ENCODE data around the gene SPECC1L.

The SPECC1L gene

DNA sequence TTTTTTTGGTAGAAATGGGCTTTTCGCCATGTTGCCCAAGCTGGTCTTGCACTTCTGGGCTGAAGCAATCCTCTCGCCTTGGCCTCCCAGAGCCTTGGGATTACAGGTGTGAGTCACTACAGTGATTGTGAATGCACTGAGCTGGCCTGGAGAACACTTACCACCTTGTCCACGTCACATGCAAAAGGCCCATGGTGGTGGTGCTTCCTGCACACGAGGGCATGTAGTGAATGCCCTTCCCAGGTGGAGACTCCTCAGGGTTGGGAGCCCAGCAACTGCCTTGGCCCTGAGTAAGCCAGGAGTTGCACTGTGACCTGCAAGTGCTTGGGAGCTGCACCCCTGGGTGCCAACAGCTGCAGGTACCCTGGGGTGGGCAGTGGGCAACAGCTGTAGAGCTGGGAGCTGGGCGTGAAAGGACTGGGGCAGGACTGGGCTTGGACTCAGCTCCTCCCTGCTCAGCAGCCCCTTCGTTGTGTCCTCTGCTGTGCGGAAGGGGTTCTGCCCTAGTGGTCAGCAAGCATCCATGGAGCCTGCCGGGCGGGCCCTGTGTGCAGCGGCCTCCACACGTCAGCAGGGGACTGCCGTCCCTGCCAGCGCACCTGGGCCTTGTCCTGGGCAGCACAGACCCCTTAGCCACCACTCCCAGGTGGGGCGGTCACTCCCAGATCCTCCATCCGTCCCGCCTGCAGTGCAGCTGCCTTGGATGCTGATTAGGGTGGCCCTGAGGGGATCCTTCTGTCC is 147.4 kb downstream of the SPECC1L start:
- H3K4me3 ChIP-seq (ENCODE audit: low read length), result no peak overlapping the region
- peaks cover 12% of the 10 kb centered on the region for H3K4me1 ChIP-seq (ENCODE audit: insufficient read depth, low read length)
- 93% methylated on average over 16 of the region's 16 CpGs for WGBS
- no peak overlapping the region for H3K9ac ChIP-seq (ENCODE audit: low read depth, low read length)
- H3K27ac ChIP-seq (ENCODE audit: low read depth, low read length), result no peak overlapping the region
- H3K36me3 ChIP-seq (ENCODE audit: insufficient read depth, low read length), result peaks cover 33% of the 10 kb centered on the region
- no peaks in the 10 kb centered on the region for H3K27me3 ChIP-seq (ENCODE audit: insufficient read depth, low read length)
- no peaks in the 10 kb centered on the region for H3K9me3 ChIP-seq (ENCODE audit: insufficient read depth, low read depth, low read length)

GRCh38 chr22:24418786-24419474 is 148.3 kb downstream of the SPECC1L start:
- Histone ChIP-seq H3K4me3 (ENCODE audit: low read length) (no peak overlapping the region), H3K9ac (ENCODE audit: low read depth, low read length) (no peak overlapping the region), H3K27me3 (ENCODE audit: insufficient read depth, low read length) (peaks cover under 1% of the 10 kb centered on the region), H3K9me3 (ENCODE audit: insufficient read depth, low read depth, low read length) (no peaks in the 10 kb centered on the region), H3K36me3 (ENCODE audit: insufficient read depth, low read length) (peaks cover 25% of the 10 kb centered on the region), H3K4me1 (ENCODE audit: insufficient read depth, low read length) (peaks cover 12% of the 10 kb centered on the region), H3K27ac (ENCODE audit: low read depth, low read length) (no peak overlapping the region; the same call in 1 of the 2 replicates)
- 73% methylated on average over 16 of the region's 16 CpGs for WGBS

- H3K27me3 ChIP-seq (ENCODE audit: insufficient read depth, low read length), result peaks cover 6% of the 10 kb centered on the region
- H3K9ac ChIP-seq (ENCODE audit: low read depth, low read length), result no peak overlapping the region
- peaks cover 12% of the 10 kb centered on the region for H3K4me1 ChIP-seq (ENCODE audit: insufficient read depth, low read length)
- 95% methylated on average over 7 of the region's 7 CpGs for WGBS
- peaks cover 20% of the 10 kb centered on the region for H3K36me3 ChIP-seq (ENCODE audit: insufficient read depth, low read length)
- H3K4me3 ChIP-seq (ENCODE audit: low read length), result no peak overlapping the region
- H3K27ac ChIP-seq (ENCODE audit: low read depth, low read length), result no peak overlapping the region; the same call in 1 of the 2 replicates
- H3K9me3 ChIP-seq (ENCODE audit: insufficient read depth, low read depth, low read length), result no peaks in the 10 kb centered on the region
Observed at GRCh38 chr22:24419475-24419850, 148.8 kb downstream of the SPECC1L start.

GRCh38 chr22:24420072-24420976 is 149.7 kb downstream of the SPECC1L start:
- H3K4me3 ChIP-seq (ENCODE audit: low read length), result no peak overlapping the region
- H3K9ac ChIP-seq (ENCODE audit: low read depth, low read length), result no peak overlapping the region
- WGBS, result 85% methylated on average over 18 of the region's 18 CpGs
- H3K27me3 ChIP-seq (ENCODE audit: insufficient read depth, low read length), result peaks cover 14% of the 10 kb centered on the region
- H3K4me1 ChIP-seq (ENCODE audit: insufficient read depth, low read length), result peaks cover 12% of the 10 kb centered on the region
- peaks cover 12% of the 10 kb centered on the region for H3K36me3 ChIP-seq (ENCODE audit: insufficient read depth, low read length)
- no peak overlapping the region for H3K27ac ChIP-seq (ENCODE audit: low read depth, low read length)
- H3K9me3 ChIP-seq (ENCODE audit: insufficient read depth, low read depth, low read length), result no peaks in the 10 kb centered on the region

DNA sequence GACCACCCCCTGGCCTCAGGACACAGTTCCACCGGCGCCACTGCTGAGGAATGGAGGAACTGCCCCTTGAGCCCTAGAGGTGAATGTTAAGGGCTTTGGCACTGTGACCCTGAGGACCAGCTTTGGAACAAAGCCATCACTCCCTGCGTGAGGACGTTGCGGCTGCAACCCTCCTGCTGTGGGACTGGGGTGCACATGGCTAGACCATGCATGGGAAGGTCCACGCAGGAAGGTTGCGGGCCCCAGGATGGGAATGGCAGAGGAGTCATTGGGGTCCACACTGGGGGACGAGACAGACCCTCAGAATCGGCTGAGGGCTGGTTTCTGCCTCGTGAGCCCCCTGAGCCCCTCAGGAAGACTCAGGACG is 150.3 kb downstream of the SPECC1L start:
- 86% methylated on average over 11 of the region's 11 CpGs for WGBS
- Histone ChIP-seq H3K4me1 (ENCODE audit: insufficient read depth, low read length) (peaks cover 12% of the 10 kb centered on the region), H3K36me3 (ENCODE audit: insufficient read depth, low read length) (peaks cover 6% of the 10 kb centered on the region; the same call in 1 of the 2 replicates), H3K27me3 (ENCODE audit: insufficient read depth, low read length) (peaks cover 20% of the 10 kb centered on the region), H3K27ac (ENCODE audit: low read depth, low read length) (no peak overlapping the region), H3K4me3 (ENCODE audit: low read length) (no peak overlapping the region), H3K9me3 (ENCODE audit: insufficient read depth, low read depth, low read length) (no peaks in the 10 kb centered on the region), H3K9ac (ENCODE audit: low read depth, low read length) (no peak overlapping the region)

DNA sequence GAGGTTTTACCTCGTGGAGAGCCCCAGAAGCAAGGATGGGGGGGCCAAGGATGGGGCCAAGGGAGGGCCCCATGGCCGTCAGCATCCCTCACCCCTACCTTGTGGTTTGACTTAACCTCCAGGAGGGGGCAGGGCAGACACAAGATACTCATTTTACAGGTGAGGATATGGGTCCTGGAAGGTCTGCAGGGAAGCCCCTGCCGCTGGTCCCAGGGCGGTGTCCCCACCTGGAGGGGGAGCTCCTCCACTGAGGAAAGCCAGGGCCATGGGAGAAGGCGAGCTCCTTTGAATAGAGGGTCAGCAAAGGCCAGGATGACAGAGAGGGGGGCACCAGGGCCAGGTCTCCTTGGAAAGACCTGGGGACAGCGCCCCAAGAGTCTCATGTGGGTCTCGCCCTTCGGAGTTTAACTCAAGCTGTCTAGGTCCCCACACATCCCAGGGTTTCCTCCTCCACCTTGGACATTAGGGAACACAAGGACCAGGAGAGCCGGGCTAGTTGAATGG is 150.8 kb downstream of the SPECC1L start:
- Histone ChIP-seq H3K36me3 (ENCODE audit: insufficient read depth, low read length) (peaks cover 4% of the 10 kb centered on the region; the same call in 1 of the 2 replicates), H3K9me3 (ENCODE audit: insufficient read depth, low read depth, low read length) (no peaks in the 10 kb centered on the region), H3K27me3 (ENCODE audit: insufficient read depth, low read length) (peaks cover 26% of the 10 kb centered on the region), H3K4me3 (ENCODE audit: low read length) (no peak overlapping the region), H3K9ac (ENCODE audit: low read depth, low read length) (no peak overlapping the region), H3K4me1 (ENCODE audit: insufficient read depth, low read length) (peaks cover 12% of the 10 kb centered on the region), H3K27ac (ENCODE audit: low read depth, low read length) (no peak overlapping the region)
- 47% methylated on average over 9 of the region's 9 CpGs for WGBS

DNA sequence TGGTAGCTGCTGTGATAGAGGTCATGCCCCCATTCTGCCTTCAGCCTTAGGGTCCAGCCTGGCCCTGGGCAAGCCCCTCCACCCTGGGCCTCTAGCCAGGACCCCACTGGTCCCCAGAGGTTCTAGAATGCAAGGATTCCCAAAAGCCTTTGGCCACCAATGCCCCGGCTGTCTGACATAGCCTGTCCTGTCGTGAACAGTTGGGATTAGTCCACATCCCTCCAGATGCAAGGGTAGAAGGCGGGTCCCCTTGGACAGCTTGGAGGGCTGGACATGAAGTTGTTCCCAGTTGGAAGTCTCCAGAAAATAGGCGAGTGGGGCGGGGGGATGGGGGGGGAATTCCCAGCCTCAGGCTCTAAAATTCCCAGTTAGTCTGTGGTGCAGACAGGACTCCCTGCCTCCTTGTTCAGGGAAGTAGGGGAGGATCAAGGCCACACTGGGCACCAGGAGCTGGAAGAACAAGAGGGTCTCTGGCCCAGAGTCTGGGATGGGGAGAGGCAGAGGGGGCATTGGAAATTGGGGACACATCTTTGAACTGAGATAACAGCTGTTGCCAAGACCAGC is 151.6 kb downstream of the SPECC1L start:
- Histone ChIP-seq H3K9ac (ENCODE audit: low read depth, low read length) (no peak overlapping the region), H3K4me3 (ENCODE audit: low read length) (no peak overlapping the region), H3K27ac (ENCODE audit: low read depth, low read length) (no peak overlapping the region), H3K4me1 (ENCODE audit: insufficient read depth, low read length) (peaks cover 12% of the 10 kb centered on the region), H3K27me3 (ENCODE audit: insufficient read depth, low read length) (peaks cover 26% of the 10 kb centered on the region), H3K36me3 (ENCODE audit: insufficient read depth, low read length) (no peaks in the 10 kb centered on the region), H3K9me3 (ENCODE audit: insufficient read depth, low read depth, low read length) (no peaks in the 10 kb centered on the region)
- WGBS, result 85% methylated on average over 5 of the region's 5 CpGs

DNA sequence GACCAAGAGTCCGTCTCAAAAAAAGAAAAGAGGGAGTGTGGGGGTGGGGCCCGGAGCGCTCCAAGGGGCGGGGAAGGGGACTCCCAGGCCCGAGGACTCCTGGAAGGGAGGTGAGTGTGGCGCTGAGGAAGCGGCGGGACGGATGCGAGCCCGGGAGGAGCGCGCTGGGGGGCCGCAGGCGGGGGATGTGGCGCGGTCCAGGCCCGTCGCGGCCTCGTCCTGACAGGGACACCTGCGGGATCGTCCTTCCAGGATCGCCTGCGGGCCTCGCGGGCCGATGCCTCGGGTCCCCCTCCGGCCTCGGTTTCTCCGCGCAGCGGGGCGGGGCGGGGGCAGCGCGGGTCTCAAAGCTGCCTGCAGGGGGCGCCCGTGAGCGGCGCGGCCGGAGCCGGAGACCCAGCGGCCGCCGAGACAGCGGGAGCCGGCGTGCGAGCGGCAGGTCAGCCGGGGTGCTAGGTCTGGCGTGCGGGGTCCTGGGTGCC is 152.9 kb downstream of the SPECC1L start:
- Histone ChIP-seq H3K4me1 (ENCODE audit: insufficient read depth, low read length) (peaks cover 12% of the 10 kb centered on the region), H3K9ac (ENCODE audit: low read depth, low read length) (no peak overlapping the region; the same call in 1 of the 2 replicates), H3K27me3 (ENCODE audit: insufficient read depth, low read length) (peaks cover 26% of the 10 kb centered on the region), H3K36me3 (ENCODE audit: insufficient read depth, low read length) (no peaks in the 10 kb centered on the region), H3K27ac (ENCODE audit: low read depth, low read length) (no peak overlapping the region), H3K4me3 (ENCODE audit: low read length) (peak overlapping the region; percentile 54), H3K9me3 (ENCODE audit: insufficient read depth, low read depth, low read length) (no peaks in the 10 kb centered on the region)
- 3% methylated on average over 56 of the region's 56 CpGs for WGBS

- Histone ChIP-seq H3K27ac (ENCODE audit: low read depth, low read length) (no peak overlapping the region), H3K9ac (ENCODE audit: low read depth, low read length) (peak overlapping the region; percentile 49)
- 5% methylated on average over 102 of the region's 105 CpGs for WGBS
Observed at GRCh38 chr22:24424001-24424900, 153.6 kb downstream of the SPECC1L start.

More at GRCh38 chr22:24424001-24424900, 153.6 kb downstream of the SPECC1L start:
- Histone ChIP-seq H3K4me1 (ENCODE audit: insufficient read depth, low read length) (peaks cover 14% of the 10 kb centered on the region), H3K4me3 (ENCODE audit: low read length) (peak overlapping the region; percentile 54), H3K9me3 (ENCODE audit: insufficient read depth, low read depth, low read length) (no peaks in the 10 kb centered on the region), H3K36me3 (ENCODE audit: insufficient read depth, low read length) (no peaks in the 10 kb centered on the region), H3K27me3 (ENCODE audit: insufficient read depth, low read length) (peaks cover 26% of the 10 kb centered on the region)
